ENCODE measurements around the gene PLAU.

The PLAU gene

DNA sequence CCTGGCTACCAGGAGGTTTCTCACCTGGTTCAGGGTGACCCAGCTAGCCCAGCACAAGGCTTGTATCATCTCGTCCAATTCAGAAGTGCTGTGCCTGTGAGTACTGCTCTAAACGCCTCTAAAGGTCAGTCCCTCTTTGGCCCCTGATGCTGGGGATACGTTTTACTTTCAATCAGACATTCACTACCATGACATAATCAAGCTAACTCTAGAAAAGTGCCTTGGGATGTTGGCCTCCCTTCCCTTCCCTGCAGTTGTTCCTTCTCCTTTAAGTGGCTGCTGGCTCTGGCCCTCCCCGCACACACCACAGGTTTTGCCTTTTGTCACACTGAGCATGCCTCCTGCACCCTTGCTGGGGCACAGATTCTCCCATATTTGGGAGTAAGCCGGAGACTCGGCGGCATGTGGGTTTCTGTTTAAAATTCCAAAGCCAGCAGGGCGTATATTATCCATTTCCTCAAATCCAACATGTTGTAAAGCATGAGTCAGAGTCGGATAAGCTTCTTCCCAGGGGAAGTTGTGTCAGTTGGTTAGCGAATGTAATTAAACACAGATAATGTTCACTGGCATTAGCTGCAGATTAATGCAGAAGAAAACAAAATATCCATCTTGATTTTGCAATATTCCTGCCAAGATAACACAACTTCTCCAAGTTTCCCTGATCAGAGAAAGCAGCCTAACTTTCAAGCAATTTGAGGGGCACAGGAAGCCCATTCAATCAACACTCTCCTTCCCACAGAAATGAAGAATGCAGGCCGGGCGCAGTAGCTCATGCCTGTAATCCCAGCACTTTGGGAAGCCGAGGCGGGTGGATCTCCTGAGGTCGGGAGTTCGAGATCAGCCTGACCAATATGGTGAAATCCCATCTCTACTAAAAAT is 55.2 kb downstream of the PLAU start:
- DNase-seq (ENCODE audit: low read depth) = peak; percentile 100
- H3K4me3 ChIP-seq (ENCODE audit: low read length) = no peak overlapping the region; the same call in 1 of the 2 replicates
- TF ChIP-seq, protein P1, sequence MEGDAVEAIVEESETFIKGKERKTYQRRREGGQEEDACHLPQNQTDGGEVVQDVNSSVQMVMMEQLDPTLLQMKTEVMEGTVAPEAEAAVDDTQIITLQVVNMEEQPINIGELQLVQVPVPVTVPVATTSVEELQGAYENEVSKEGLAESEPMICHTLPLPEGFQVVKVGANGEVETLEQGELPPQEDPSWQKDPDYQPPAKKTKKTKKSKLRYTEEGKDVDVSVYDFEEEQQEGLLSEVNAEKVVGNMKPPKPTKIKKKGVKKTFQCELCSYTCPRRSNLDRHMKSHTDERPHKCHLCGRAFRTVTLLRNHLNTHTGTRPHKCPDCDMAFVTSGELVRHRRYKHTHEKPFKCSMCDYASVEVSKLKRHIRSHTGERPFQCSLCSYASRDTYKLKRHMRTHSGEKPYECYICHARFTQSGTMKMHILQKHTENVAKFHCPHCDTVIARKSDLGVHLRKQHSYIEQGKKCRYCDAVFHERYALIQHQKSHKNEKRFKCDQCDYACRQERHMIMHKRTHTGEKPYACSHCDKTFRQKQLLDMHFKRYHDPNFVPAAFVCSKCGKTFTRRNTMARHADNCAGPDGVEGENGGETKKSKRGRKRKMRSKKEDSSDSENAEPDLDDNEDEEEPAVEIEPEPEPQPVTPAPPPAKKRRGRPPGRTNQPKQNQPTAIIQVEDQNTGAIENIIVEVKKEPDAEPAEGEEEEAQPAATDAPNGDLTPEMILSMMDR (conservative IDR thresholded peaks at IDR 0.05; ENCODE audit: low read length) = no peak

DNA sequence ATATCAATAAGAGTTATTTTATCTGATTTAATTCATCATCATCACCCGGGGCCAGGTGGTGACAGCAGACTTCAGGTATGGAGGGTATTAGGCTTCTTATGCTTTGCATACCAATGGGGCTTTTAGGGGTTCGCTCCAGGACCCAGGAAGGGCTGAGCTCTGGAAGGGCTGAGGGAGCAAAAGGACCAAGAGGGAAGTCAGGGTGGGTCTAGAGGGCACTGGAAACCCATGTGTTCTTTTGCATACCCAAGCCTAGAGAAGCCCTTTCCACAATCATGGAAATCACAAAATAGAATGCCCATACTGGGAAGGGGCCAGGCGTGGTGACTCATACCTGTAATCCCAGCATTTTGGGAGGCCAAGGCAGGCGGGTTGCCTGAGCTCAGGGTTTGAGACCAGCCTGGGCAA is 56.1 kb downstream of the PLAU start:
- DNase-seq (ENCODE audit: low read depth) = no peak
- TF ChIP-seq, protein P1 (conservative IDR thresholded peaks at IDR 0.05; ENCODE audit: low read length) = no peak
- H3K4me3 ChIP-seq (ENCODE audit: low read length) = no peak overlapping the region
